RWPE2 (cell line): Measurements from ENCODE around the gene SMYD1.
A peak's percentile ranks its signal among the peaks of the same experiment; 100 is the strongest.

Source experiments
- ATAC-seq: fragments of 200-7000 bp; cut with Tn5 transposase; 3 replicates; pipeline ENCODE4 v1.9.1; 2021; ENCODE audit warnings: low read depth
- DNase-seq: peaks from one replicate; pipeline ENCODE4 v3.0.0-alpha.2; 2020; ENCODE audit warnings: low spot score
- H3K27ac ChIP-seq: fragments of 450-650 bp; 2 replicates; pipeline ENCODE4 v1.5.1; 2017; ENCODE audit warnings: mild to moderate bottlenecking; ENCODE audit not compliant: poor library complexity, severe bottlenecking
- H3K27me3 ChIP-seq: fragments of 250-450 bp; sonication (Bioruptor Pico); 2 replicates; pipeline ENCODE4 v1.5.1; 2021; ENCODE audit warnings: mild to moderate bottlenecking, moderate library complexity; ENCODE audit not compliant: insufficient read depth, poor library complexity, severe bottlenecking
- H3K36me3 ChIP-seq: fragments of 250-450 bp; sonication (Bioruptor Pico); 2 replicates; pipeline ENCODE4 v1.5.1; 2020; ENCODE audit warnings: low read depth, mild to moderate bottlenecking, moderate library complexity
- H3K4me1 ChIP-seq: fragments of 250-450 bp; sonication (Bioruptor Pico); 2 replicates; pipeline ENCODE4 v1.5.1; 2021; ENCODE audit warnings: mild to moderate bottlenecking, moderate library complexity; ENCODE audit not compliant: insufficient read depth, poor library complexity, severe bottlenecking
- H3K4me3 ChIP-seq: fragments of 250-450 bp; sonication (Bioruptor Pico); 2 replicates; pipeline ENCODE4 v1.5.1; 2021; ENCODE audit warnings: mild to moderate bottlenecking, moderate library complexity; ENCODE audit not compliant: severe bottlenecking
- H3K9me3 ChIP-seq: fragments of 250-450 bp; sonication (Bioruptor Pico); 2 replicates; pipeline ENCODE4 v1.5.1; 2021; ENCODE audit warnings: mild to moderate bottlenecking, moderate library complexity; ENCODE audit not compliant: severe bottlenecking
- TF ChIP-seq, protein P1 (sequence below): fragments of 450-650 bp; IDR thresholded peaks from one replicate; pipeline ENCODE4 v1.5.1; 2017; ENCODE audit warnings: mild to moderate bottlenecking, moderate library complexity; ENCODE audit not compliant: poor library complexity, severe bottlenecking

SMYD1 gene

DNA sequence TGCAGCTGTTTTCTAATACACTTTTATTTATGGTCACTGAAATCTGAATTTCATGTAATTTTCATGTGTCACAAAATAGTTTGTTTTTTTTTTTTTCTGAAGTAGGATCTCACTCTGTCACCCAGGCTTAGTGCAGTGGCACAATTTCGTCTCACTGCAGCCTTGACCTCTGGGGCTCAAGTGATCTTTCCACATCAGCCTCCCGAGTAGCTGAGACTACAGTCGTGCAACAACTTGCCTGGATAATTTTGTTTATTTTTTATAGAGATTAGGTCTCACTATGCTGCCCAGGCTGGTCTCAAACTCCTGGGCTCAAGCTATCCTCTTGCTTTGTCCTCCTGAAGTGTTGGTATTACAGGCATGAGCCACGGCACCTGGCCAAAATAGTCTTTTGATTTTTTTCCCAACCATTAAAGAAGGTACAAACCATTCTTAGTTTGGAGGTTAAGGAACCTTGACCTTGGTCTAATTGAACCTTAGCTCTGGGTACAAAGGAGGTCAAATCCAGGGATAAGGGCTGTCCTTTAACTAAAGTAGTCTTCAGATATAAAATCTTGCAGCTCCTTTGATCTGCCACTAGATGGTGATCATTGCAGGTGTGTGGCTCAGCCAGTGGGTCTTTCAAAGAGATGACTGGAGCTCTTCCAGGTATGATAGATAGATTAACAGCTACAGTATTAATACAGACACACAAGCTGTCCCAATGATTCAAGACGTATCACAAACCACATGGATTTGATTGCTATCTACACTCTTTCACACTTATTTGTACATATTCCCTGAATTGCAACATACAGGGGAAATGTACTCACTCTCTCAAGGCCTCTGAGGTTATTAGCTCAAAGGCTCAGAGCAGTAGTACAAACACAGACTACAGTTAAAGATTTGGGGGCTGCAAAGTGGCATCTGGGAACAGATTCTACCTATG lies 7.4 kb upstream of the SMYD1 start:
- Histone ChIP-seq H3K36me3 (no peaks in the 10 kb centered on the region), H3K4me1 (no peaks in the 10 kb centered on the region), H3K9me3 (no peaks in the 10 kb centered on the region), H3K27ac (no peak overlapping the region), H3K4me3 (no peak overlapping the region), H3K27me3 (no peaks in the 10 kb centered on the region)
- ATAC-seq: peak; percentile 59
- TF ChIP-seq, protein P1, sequence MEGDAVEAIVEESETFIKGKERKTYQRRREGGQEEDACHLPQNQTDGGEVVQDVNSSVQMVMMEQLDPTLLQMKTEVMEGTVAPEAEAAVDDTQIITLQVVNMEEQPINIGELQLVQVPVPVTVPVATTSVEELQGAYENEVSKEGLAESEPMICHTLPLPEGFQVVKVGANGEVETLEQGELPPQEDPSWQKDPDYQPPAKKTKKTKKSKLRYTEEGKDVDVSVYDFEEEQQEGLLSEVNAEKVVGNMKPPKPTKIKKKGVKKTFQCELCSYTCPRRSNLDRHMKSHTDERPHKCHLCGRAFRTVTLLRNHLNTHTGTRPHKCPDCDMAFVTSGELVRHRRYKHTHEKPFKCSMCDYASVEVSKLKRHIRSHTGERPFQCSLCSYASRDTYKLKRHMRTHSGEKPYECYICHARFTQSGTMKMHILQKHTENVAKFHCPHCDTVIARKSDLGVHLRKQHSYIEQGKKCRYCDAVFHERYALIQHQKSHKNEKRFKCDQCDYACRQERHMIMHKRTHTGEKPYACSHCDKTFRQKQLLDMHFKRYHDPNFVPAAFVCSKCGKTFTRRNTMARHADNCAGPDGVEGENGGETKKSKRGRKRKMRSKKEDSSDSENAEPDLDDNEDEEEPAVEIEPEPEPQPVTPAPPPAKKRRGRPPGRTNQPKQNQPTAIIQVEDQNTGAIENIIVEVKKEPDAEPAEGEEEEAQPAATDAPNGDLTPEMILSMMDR: peak; percentile 88
- DNase-seq: no peak

DNA sequence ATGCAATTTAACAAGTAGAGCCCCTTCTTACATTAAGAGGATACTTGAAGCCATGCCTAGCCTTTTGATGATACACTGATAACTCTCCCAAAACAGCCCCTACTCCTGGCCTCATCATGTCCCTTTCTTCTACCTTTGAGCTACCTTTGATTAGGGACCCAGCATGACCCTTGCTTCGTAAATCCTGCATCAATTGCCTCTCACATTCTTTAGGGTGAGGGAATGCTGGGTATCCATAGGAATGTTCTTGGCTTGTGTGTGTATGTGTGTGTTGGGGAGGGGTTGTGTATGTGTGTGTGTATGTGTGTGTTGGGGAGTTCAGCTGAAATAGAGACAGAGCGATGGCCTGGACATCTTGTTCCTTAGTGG lies 6.7 kb upstream of the SMYD1 start:
- H3K4me1 ChIP-seq: no peaks in the 10 kb centered on the region
- no peak for ATAC-seq
- no peak for DNase-seq

DNA sequence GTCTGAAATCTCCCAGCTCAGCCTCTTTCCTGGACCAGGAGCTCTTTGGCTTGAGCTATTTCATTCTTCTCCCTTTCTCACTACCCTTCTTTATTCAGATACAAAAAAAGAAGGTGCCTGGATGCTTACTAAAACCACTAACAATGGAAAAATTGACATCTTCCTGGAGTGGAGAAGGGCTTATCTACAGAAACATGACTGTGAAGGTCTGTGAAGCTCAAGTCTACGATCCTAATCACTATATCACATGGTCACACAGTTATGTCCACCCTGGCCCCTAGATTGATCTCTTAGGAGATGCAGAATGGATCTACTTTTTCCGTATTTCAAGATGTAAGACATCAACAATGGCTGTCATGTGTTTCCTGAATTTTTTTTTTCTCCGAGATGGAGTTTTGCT lies 6.3 kb upstream of the SMYD1 start:
- Histone ChIP-seq H3K4me3 (no peak overlapping the region), H3K36me3 (no peaks in the 10 kb centered on the region), H3K4me1 (no peaks in the 10 kb centered on the region), H3K27ac (no peak overlapping the region), H3K9me3 (no peaks in the 10 kb centered on the region), H3K27me3 (no peaks in the 10 kb centered on the region)
- DNase-seq (no peak), ATAC-seq (no peak)
- TF ChIP-seq, protein P1: no peak

More for the DNA sequence above, 6.7 kb upstream of the SMYD1 start:
- H3K36me3 ChIP-seq: no peaks in the 10 kb centered on the region
- no peaks in the 10 kb centered on the region for H3K9me3 ChIP-seq
- H3K27ac ChIP-seq: no peak overlapping the region
- TF ChIP-seq, protein P1: no peak
- H3K27me3 ChIP-seq: no peaks in the 10 kb centered on the region
- no peak overlapping the region for H3K4me3 ChIP-seq

- Histone ChIP-seq H3K4me3 (no peak overlapping the region), H3K4me1 (no peaks in the 10 kb centered on the region), H3K9me3 (no peaks in the 10 kb centered on the region), H3K27ac (no peak overlapping the region), H3K36me3 (no peaks in the 10 kb centered on the region), H3K27me3 (no peaks in the 10 kb centered on the region)
- no peak for DNase-seq
- TF ChIP-seq, protein P1: no peak
- no peak for ATAC-seq
These were observed 1.1 kb upstream of the SMYD1 start for GRCh38 chr2:88066543-88066942.

GRCh38 chr2:88067189-88067588 lies 436 bp upstream of the SMYD1 start:
- no peaks in the 10 kb centered on the region for H3K4me1 ChIP-seq
- ATAC-seq (no peak), DNase-seq (no peak)
- H3K4me3 ChIP-seq: no peak overlapping the region
- H3K27ac ChIP-seq: no peak overlapping the region
- no peaks in the 10 kb centered on the region for H3K9me3 ChIP-seq
- TF ChIP-seq, protein P1: no peak
- no peaks in the 10 kb centered on the region for H3K27me3 ChIP-seq
- H3K36me3 ChIP-seq: no peaks in the 10 kb centered on the region
